ENCODE measurements around the gene CDK4. TPM values are rescaled to one million over a fixed set of nuclear protein-coding genes. Genes with fewer than 3 reads are reported as not detected.

Gene CDK4
- total RNA-seq, 1 experiment from 2014 or later, result 218 TPM

GRCh38 chr12:57726884-57727757 is 25.0 kb downstream of the CDK4 start:
- H3K9me3 Mint-ChIP-seq, result no peaks in the 10 kb centered on the region; a peak in 1 of 5 replicates
- no CpG with 5 or more reads among the region's 76 CpGs for whole genome bisulfite sequencing (ENCODE audit: extremely low coverage, insufficient read length, low lambda C conversion rate)
- H3K36me3 Mint-ChIP-seq (ENCODE audit: insufficient read depth in 1 of 3, low read depth in 3 of 3), result peaks cover 0 to 2% (median under 1%) of the 10 kb centered on the region in 3 experiments; a peak in 2 of 7 replicates
- Histone ChIP-seq H3K4ac (ENCODE audit: low read depth, low read length) (no peak overlapping the region), H3T11ph (ENCODE audit: low read length) (no peak overlapping the region), H2BK120ac (ENCODE audit: low read depth, low read length, poor library complexity, severe bottlenecking) (no peak overlapping the region), H3K18ac (ENCODE audit: insufficient read length, low read depth, low read length) (no peak overlapping the region), H3K9me3 (ENCODE audit: control insufficient read depth, low read depth, low read length) (no peaks in the 10 kb centered on the region), H3K14ac (ENCODE audit: insufficient read depth, low read length) (no peak overlapping the region), H3K56ac (ENCODE audit: insufficient read length, low read depth, low read length) (no peak overlapping the region), H4K20me1 (ENCODE audit: control insufficient read depth, insufficient read depth, insufficient read length) (no peaks in the 10 kb centered on the region), H3K79me2 (ENCODE audit: insufficient read depth, low read length) (no peaks in the 10 kb centered on the region), H2BK12ac (ENCODE audit: insufficient read length, low read depth, low read length) (no peak overlapping the region), H3K9ac (ENCODE audit: extremely low read depth, insufficient read length, low read length) (no peak overlapping the region), H4K91ac (ENCODE audit: insufficient read length, low read depth, low read length) (no peak overlapping the region), H2BK20ac (ENCODE audit: low read depth, low read length, poor library complexity, severe bottlenecking) (no peak overlapping the region), H3K27me3 (ENCODE audit: insufficient read depth, low read length) (peaks cover 20% of the 10 kb centered on the region; the same call in 1 of the 2 replicates), H2BK15ac (ENCODE audit: low read depth, low read length) (no peak overlapping the region), H2BK5ac (ENCODE audit: insufficient read length, low read length) (no peak overlapping the region), H3K4me1 (ENCODE audit: insufficient read depth, low read length) (no peaks in the 10 kb centered on the region; the same call in 1 of the 2 replicates), H3K4me2 (ENCODE audit: insufficient read depth, insufficient read length, low read length) (peak overlapping the region; percentile 96), H3K23ac (ENCODE audit: insufficient read length, low read depth, low read length) (no peak overlapping the region), H2AFZ (ENCODE audit: low read length) (no peak overlapping the region), H4K5ac (ENCODE audit: insufficient read length, low read depth, low read length) (no peak overlapping the region), H2AK5ac (ENCODE audit: insufficient read length, low read length) (no peak overlapping the region), H4K8ac (replicated peaks; ENCODE audit: insufficient read length, low read depth, low read length) (no peak overlapping the region), H3K79me1 (ENCODE audit: insufficient read depth, low read depth, low read length, poor library complexity, severe bottlenecking) (no peaks in the 10 kb centered on the region), H3K23me2 (ENCODE audit: insufficient read length, low read depth, low read length, poor library complexity, severe bottlenecking) (peaks cover 14% of the 10 kb centered on the region), H3K27ac (ENCODE audit: insufficient read length, low read depth, low read length) (no peak overlapping the region)
- peak; percentile 57 for DNase-seq
- peaks cover 12 to 17% of the 10 kb centered on the region in 2 experiments for H3K4me1 Mint-ChIP-seq
- peak overlapping the region; percentile 73 to 78 for H3K4me3 Mint-ChIP-seq
- peaks cover 88% of the 10 kb centered on the region for H3K27me3 Mint-ChIP-seq (ENCODE audit: low read depth)
- no peak overlapping the region for H3K27ac Mint-ChIP-seq
- no peak for TF ChIP-seq CTCF (conservative IDR thresholded peaks at IDR 0.05)

Measured in H9 (cell line).